Left renal cortex interstitium (tissue), 4 donors: ENCODE data around the gene TEX22. TPM values are rescaled to one million over a fixed set of nuclear protein-coding genes. Genes with fewer than 3 reads are reported as not detected.

Source experiments
- DNase-seq, 4 donors: peaks; one replicate each; pipeline ENCODE4 v3.0.0-alpha.2; 2013; ENCODE audit warnings: low read depth in 4 of 4, low spot score in 2 of 4, missing footprints in 1 of 4
- polyA plus RNA-seq, 4 donors: library from polyadenylated mRNA; unstranded; fragments of 120-200 nt; gene quantifications; one replicate each; pipeline ENCODE4 v1.2.1, GENCODE V29; 2013; ENCODE audit not compliant: insufficient read length in 4 of 4

Gene TEX22
- polyA plus RNA-seq, 4 donors = 1.0 to 4.4 (median 2.4) TPM

GRCh38 chr14:105452963-105453362, 54.6 kb downstream of the TEX22 start:
- DNase-seq = no peak

GRCh38 chr14:105453847-105454246, 55.5 kb downstream of the TEX22 start:
- DNase-seq = no peak

- no peak for DNase-seq
These were observed 56.8 kb downstream of the TEX22 start for GRCh38 chr14:105455086-105455640.

GRCh38 chr14:105455766-105456660, 57.7 kb downstream of the TEX22 start:
- no peak for DNase-seq

- DNase-seq = no peak
These were observed 58.6 kb downstream of the TEX22 start for GRCh38 chr14:105456736-105457617.

- DNase-seq = no peak
These were observed 59.7 kb downstream of the TEX22 start for GRCh38 chr14:105458010-105458409.

GRCh38 chr14:105458571-105458970, 60.2 kb downstream of the TEX22 start:
- DNase-seq = no peak

GRCh38 chr14:105460116-105460515, 61.8 kb downstream of the TEX22 start:
- DNase-seq = no peak

GRCh38 chr14:105460616-105461015, 62.3 kb downstream of the TEX22 start:
- no peak for DNase-seq

- DNase-seq = no peak
These were observed 63.6 kb downstream of the TEX22 start for GRCh38 chr14:105461903-105462302.

Other genes with a start within 250 kb of the TEX22 start
- 10 to 100 TPM in 2 of 4 donors, 1 to 10 TPM in 2; 6.8 to 11.4 (median 9.8) TPM for gene JAG2, start 229.8 kb upstream of the TEX22 start, polyA plus RNA-seq
- 10 to 100 TPM; 21.5 to 42.8 (median 34.5) TPM for gene NUDT14, start 217.2 kb upstream of the TEX22 start, polyA plus RNA-seq
- gene BTBD6, start 150.0 kb upstream of the TEX22 start, polyA plus RNA-seq = 10 to 100 TPM; 32.8 to 43.7 (median 37.0) TPM
- gene BRF1, start 97.5 kb upstream of the TEX22 start, polyA plus RNA-seq = 10 to 100 TPM; 27.5 to 39.5 (median 37.7) TPM
- 100 to 1,000 TPM in 1 of 4 donors, 10 to 100 TPM in 3; 46.8 to 102 (median 80.9) TPM for gene PACS2, start 83.8 kb upstream of the TEX22 start, polyA plus RNA-seq
- gene MTA1, start 21.3 kb downstream of the TEX22 start, polyA plus RNA-seq = 100 to 1,000 TPM in 3 of 4 donors, 10 to 100 TPM in 1; 71.1 to 172 (median 132) TPM
- 100 to 1,000 TPM; 101 to 193 (median 149) TPM for gene CRIP2, start 76.3 kb downstream of the TEX22 start, polyA plus RNA-seq
- 10 to 100 TPM; 27.4 to 44.0 (median 33.1) TPM for gene CRIP1, start 88.3 kb downstream of the TEX22 start, polyA plus RNA-seq
- gene TEDC1, start 92.7 kb downstream of the TEX22 start, polyA plus RNA-seq = 10 to 100 TPM in 2 of 4 donors, 1 to 10 TPM in 2; 5.3 to 12.1 (median 10.3) TPM
- gene TMEM121, start 128.0 kb downstream of the TEX22 start, polyA plus RNA-seq = 1 to 10 TPM; 3.2 to 7.2 (median 5.4) TPM